Activated T-cell treated with anti-CD3 and anti-CD28 coated beads, Interleukin-2, amount 50 U/mL, for 72 hours (primary cell): ENCODE data around the gene OR52I2. TPM values are rescaled to one million over a fixed set of nuclear protein-coding genes. Genes with fewer than 3 reads are reported as not detected.

ENCODE experiments used
- ATAC-seq, 2 donors: fragments of 150-1000 bp; cut with Tn5 transposase; replicated peaks in 1 of 2; 2 replicates each; pipeline ENCODE4 v1.10.0; 2021; ENCODE audit warnings: moderate library complexity in 2 of 2, mild to moderate bottlenecking in 1 of 2
- DNase-seq, 2 donors: peaks; one replicate each; pipeline ENCODE4 v3.0.0; 2021 to 2022; ENCODE audit warnings: mixed read lengths in 1 of 2
- H3K27ac Mint-ChIP-seq: one replicate; pipeline ENCODE4 v1.8.0; 2022; ENCODE audit warnings: mild to moderate bottlenecking, moderate library complexity, mixed read lengths
- H3K27me3 Mint-ChIP-seq: one replicate; pipeline ENCODE4 v1.8.0; 2022; ENCODE audit warnings: low read depth, mixed read lengths
- H3K36me3 Mint-ChIP-seq, 2 donors: one replicate each; pipeline ENCODE4 v1.8.0; 2022; ENCODE audit warnings: mixed read lengths in 2 of 2, mild to moderate bottlenecking in 1 of 2; ENCODE audit not compliant: insufficient read depth in 2 of 2
- H3K4me1 Mint-ChIP-seq: one replicate; pipeline ENCODE4 v1.8.0; 2022; ENCODE audit warnings: low read depth, mixed read lengths
- H3K4me3 Mint-ChIP-seq, 2 donors: one replicate each; pipeline ENCODE4 v1.8.0; 2022; ENCODE audit warnings: mild to moderate bottlenecking in 2 of 2, mixed read lengths in 2 of 2, moderate library complexity in 2 of 2
- H3K9me3 Mint-ChIP-seq, 2 donors: one replicate each; pipeline ENCODE4 v1.8.0; 2022; ENCODE audit warnings: mixed read lengths in 2 of 2
- total RNA-seq, 2 donors: library from RNA; stranded (reverse); gene quantifications; one replicate each; pipeline ENCODE4 v1.2.3, GENCODE V29; 2022

OR52I2 gene
- total RNA-seq, result not detected

GRCh38 chr11:4581443-4581842 is at the start of gene OR52I2:
Gene OR52I2 (plus strand): TSS chr11:4581743.
- Mint-ChIP-seq H3K4me3 (no peak within 1 kb of the TSS), H3K27me3 (peaks cover 36% of the 10 kb centered on the region), H3K9me3 (peaks cover 0 to 2% of the 10 kb centered on the region in 2 donors)

DNA sequence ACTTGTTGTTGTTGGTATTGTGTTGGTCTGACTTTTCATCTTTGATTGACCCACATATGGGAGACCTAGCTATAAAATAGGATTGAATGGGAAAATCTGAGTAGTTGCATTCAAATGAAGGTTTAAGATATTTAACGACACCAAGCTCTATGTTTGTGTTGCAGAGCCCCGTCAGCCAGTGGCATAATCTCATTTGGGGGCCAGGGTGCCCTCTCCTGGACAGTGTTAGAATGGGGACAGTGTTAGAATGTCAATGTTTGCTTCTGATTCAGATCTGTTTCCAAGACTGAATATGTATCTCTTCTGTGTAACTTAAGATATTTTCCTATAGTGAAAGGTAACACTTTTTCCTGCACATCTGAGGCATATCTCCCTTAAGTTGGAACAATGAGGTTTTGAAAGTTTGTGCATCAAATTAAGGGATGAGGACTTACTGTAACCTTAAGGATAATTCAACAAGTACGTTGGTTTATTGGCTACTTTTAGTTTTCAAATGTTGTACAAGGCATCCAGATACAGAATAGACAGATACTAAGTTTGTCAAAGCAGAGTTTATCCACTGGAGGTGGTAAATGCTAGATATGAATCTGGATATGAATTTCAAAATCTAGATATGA is 41.8 kb upstream of the OR52I2 start:
- Mint-ChIP-seq H3K27me3 (peaks cover 23% of the 10 kb centered on the region), H3K9me3 (no peaks in the 10 kb centered on the region), H3K27ac (no peak overlapping the region), H3K36me3 (no peaks in the 10 kb centered on the region), H3K4me1 (no peaks in the 10 kb centered on the region), H3K4me3 (no peak overlapping the region)
- DNase-seq (peak; percentile 51 to 53), ATAC-seq (peak; percentile 71 to 77)

More at GRCh38 chr11:4581443-4581842, at the start of gene OR52I2:
- no peaks in the 10 kb centered on the region for H3K36me3 Mint-ChIP-seq
- DNase-seq (no peak), ATAC-seq (no peak)
- no peak within 1 kb of the TSS for H3K27ac Mint-ChIP-seq
- no peaks in the 10 kb centered on the region for H3K4me1 Mint-ChIP-seq

DNA sequence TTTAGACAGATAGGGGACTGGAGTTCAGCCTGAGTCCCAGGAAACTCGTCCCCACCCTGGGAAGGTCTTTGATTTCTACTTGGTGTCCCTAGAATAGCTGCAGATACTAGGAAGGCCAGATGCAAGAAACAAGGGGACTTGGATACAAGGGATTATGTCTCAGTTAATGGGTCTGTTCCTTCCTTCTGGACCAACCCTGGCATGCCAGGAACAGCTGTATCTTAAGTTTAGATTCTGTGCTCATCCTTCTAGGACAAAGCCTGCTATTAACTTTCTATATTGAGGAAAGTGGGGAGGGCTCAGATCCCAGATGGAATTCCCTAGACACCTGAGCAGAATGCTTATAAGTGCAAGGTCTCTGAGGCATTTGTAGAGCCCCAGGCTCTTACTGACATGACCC is 40.5 kb upstream of the OR52I2 start:
- no peak overlapping the region for H3K4me3 Mint-ChIP-seq
- no peaks in the 10 kb centered on the region for H3K4me1 Mint-ChIP-seq
- peaks cover 14% of the 10 kb centered on the region for H3K27me3 Mint-ChIP-seq
- no peak for ATAC-seq
- H3K27ac Mint-ChIP-seq, result no peak overlapping the region
- no peaks in the 10 kb centered on the region for H3K9me3 Mint-ChIP-seq
- DNase-seq, result no peak
- no peaks in the 10 kb centered on the region for H3K36me3 Mint-ChIP-seq

DNA sequence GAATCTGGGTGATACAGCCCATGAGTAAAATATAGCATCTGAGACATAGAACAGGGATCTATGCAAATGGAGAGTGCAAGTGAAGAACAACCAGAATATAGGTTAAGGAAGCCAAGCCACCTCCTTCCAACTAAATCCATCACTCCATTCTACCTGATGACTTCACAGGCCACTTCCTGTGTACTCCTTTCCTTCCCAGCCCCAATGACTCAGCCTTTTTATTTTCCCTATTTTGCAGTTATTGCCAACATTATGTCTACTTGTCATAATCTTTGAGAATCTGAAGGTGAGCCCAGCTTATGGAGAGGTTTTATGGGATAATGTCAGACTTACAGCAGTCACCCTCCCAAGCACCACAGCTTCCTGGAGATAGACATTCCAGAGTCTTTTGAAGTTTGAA is 38.0 kb upstream of the OR52I2 start:
- H3K4me3 Mint-ChIP-seq, result no peak overlapping the region
- DNase-seq, result no peak
- H3K27me3 Mint-ChIP-seq, result peaks cover 4% of the 10 kb centered on the region
- ATAC-seq, result no peak
- H3K9me3 Mint-ChIP-seq, result no peaks in the 10 kb centered on the region
- no peaks in the 10 kb centered on the region for H3K36me3 Mint-ChIP-seq
- H3K27ac Mint-ChIP-seq, result no peak overlapping the region
- no peaks in the 10 kb centered on the region for H3K4me1 Mint-ChIP-seq

- H3K27me3 Mint-ChIP-seq, result no peaks in the 10 kb centered on the region
Observed at GRCh38 chr11:4544891-4545290, 36.7 kb upstream of the OR52I2 start, which contains the start of gene OR52M1. Gene OR52M1 (plus strand): TSS chr11:4545191. CDS start chr11:4545191, 0 bp downstream.

DNA sequence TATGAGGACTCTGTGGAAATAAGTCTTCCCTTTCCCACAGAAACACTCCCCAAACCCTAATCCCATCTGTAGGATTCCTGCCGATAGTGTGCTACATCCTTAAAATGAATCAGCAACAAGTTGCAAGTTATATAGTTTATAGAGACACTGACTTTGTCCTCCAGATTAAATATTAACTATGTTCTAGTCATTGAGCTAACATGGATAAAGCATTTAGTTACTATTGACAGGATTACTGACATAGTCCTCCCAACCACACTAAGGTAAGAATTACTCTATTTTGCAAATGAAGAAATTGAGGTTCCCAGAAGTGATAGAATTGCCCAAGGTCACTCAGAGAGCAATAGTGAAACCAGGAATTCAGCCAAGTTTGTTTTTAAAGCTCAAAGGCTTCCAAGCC is 34.7 kb upstream of the OR52I2 start:
- Mint-ChIP-seq H3K36me3 (no peaks in the 10 kb centered on the region), H3K9me3 (no peaks in the 10 kb centered on the region), H3K4me1 (no peaks in the 10 kb centered on the region), H3K27ac (no peak overlapping the region), H3K4me3 (no peak overlapping the region), H3K27me3 (no peaks in the 10 kb centered on the region)
- ATAC-seq (no peak), DNase-seq (no peak)

More at GRCh38 chr11:4544891-4545290, 36.7 kb upstream of the OR52I2 start, which contains the start of gene OR52M1:
- no peak for ATAC-seq
- H3K27ac Mint-ChIP-seq, result no peak within 1 kb of the TSS
- no peaks in the 10 kb centered on the region for H3K4me1 Mint-ChIP-seq
- no peak within 1 kb of the TSS for H3K4me3 Mint-ChIP-seq
- H3K9me3 Mint-ChIP-seq, result no peaks in the 10 kb centered on the region
- no peak for DNase-seq
- no peaks in the 10 kb centered on the region for H3K36me3 Mint-ChIP-seq

GRCh38 chr11:4547416-4547815 is 34.1 kb upstream of the OR52I2 start:
- ATAC-seq (no peak), DNase-seq (no peak)
- H3K27ac Mint-ChIP-seq, result no peak overlapping the region
- H3K9me3 Mint-ChIP-seq, result no peaks in the 10 kb centered on the region
- no peaks in the 10 kb centered on the region for H3K4me1 Mint-ChIP-seq
- H3K27me3 Mint-ChIP-seq, result no peaks in the 10 kb centered on the region
- no peak overlapping the region for H3K4me3 Mint-ChIP-seq
- H3K36me3 Mint-ChIP-seq, result no peaks in the 10 kb centered on the region

DNA sequence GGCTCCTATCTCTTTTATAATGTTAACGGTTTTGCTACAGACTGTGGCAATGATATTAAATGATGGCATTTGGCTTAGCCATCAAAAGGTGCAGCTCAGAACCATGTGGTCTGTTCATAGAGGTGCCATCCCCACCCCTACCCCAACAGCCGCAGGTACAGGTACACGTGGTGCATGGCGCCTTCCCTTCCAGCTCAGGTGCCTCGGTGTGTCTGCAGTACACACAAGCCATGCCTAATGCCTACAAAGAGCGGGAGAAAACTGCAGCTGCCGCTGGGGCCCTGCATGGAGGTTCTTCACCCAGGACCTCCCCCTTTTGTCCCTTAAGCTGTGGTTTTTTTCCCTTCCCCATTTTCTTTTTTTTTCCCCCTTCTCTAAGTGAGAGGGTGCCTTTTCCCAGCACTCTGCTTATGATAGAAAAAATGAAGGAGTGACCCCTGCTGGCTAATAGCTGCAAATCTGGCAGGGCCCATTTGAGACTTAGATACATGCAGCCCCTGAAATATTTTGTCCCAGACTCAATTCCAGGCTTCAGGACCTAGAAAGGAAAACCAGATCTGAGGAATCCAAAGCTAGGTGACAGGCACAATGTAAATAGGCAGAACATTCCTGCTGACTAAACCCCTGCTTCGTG is 30.1 kb upstream of the OR52I2 start:
- H3K4me1 Mint-ChIP-seq, result no peaks in the 10 kb centered on the region

DNA sequence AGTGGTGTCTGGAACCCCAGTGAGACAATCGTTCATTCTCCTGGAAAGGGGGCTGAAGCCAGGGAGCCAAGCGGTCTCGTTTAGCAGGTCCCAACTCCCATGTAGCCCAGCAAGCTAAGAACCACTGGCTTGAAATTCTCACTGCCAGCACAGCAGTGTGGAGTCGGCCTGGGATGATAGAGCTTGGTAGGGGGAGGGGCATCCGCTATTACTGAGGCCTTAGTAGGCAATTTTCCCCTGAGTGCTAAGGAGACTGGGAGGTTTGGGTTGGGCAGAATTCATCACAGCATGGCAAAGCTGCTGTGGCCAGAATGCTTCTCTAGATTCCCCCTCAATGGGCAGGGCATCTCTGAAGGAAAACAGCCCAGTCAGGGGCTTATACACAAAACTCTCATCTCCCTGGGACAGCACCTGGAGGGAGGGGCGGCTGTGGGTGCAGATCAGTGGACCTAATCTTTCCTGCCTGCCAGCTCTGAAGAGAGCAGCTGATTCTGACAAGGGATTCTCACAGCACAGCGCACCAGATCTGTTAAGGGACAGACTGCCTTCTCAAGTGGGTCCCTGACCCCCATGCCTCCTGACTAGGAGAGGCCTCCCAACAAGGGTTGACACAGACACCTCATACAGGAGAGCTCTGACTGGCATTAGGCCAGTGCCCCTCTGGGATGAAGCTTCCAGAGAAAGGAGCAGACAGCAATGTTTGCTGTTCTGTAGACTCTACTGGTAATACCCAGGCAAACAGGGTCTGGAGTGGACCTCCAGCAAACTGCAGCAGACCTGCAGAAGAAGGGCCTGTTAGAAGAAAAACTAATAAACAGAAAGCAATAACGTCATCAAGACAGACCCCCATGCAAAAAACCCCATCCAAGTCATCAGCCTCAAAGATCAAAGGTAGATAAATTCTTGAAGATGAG is 21.8 kb upstream of the OR52I2 start:
- DNase-seq, result no peak
- ATAC-seq, result no peak
- no peaks in the 10 kb centered on the region for H3K4me1 Mint-ChIP-seq
- H3K36me3 Mint-ChIP-seq, result peaks cover 1 to 8% of the 10 kb centered on the region in 2 donors
- H3K9me3 Mint-ChIP-seq, result peaks cover 6% of the 10 kb centered on the region in 2 donors
- no peak overlapping the region for H3K4me3 Mint-ChIP-seq
- peaks cover 26% of the 10 kb centered on the region for H3K27me3 Mint-ChIP-seq
- no peak overlapping the region for H3K27ac Mint-ChIP-seq

More for the DNA sequence above, 30.1 kb upstream of the OR52I2 start:
- H3K9me3 Mint-ChIP-seq, result no peaks in the 10 kb centered on the region
- no peaks in the 10 kb centered on the region for H3K36me3 Mint-ChIP-seq
- H3K27me3 Mint-ChIP-seq, result no peaks in the 10 kb centered on the region
- ATAC-seq (no peak), DNase-seq (no peak)
- no peak overlapping the region for H3K27ac Mint-ChIP-seq
- H3K4me3 Mint-ChIP-seq, result no peak overlapping the region

- peaks cover 1 to 8% of the 10 kb centered on the region in 2 donors for H3K36me3 Mint-ChIP-seq
- no peaks in the 10 kb centered on the region for H3K4me1 Mint-ChIP-seq
- H3K9me3 Mint-ChIP-seq, result peaks cover 6% of the 10 kb centered on the region in 2 donors
- no peak overlapping the region for H3K4me3 Mint-ChIP-seq
- ATAC-seq (no peak), DNase-seq (no peak)
- H3K27me3 Mint-ChIP-seq, result peaks cover 26% of the 10 kb centered on the region
- no peak overlapping the region for H3K27ac Mint-ChIP-seq
Observed at GRCh38 chr11:4560467-4560866, 21.1 kb upstream of the OR52I2 start.

DNA sequence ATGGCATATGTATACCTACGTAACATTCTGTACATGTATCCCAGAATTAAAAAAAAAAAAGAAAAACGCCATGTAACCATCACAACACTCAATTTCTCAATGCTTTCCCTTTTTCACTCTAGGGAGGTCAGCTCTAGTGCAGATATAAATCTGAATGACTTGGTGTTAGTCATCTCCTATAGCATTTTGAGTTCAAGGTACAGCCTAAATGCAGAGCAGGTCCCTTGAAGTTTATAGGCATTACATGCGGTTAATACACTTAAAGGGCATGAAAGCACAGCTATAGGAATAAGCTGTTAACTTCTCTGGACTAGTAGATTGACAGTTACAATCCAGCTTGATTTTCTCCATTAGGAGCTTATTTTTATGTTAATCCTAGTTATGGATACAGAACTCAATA is 16.2 kb upstream of the OR52I2 start:
- ATAC-seq (no peak), DNase-seq (no peak)
- Mint-ChIP-seq H3K27me3 (peaks cover 13% of the 10 kb centered on the region), H3K27ac (no peak overlapping the region), H3K36me3 (peaks cover 1 to 8% of the 10 kb centered on the region in 2 donors), H3K4me1 (no peaks in the 10 kb centered on the region), H3K4me3 (no peak overlapping the region), H3K9me3 (peaks cover 6% of the 10 kb centered on the region in 2 donors)

DNA sequence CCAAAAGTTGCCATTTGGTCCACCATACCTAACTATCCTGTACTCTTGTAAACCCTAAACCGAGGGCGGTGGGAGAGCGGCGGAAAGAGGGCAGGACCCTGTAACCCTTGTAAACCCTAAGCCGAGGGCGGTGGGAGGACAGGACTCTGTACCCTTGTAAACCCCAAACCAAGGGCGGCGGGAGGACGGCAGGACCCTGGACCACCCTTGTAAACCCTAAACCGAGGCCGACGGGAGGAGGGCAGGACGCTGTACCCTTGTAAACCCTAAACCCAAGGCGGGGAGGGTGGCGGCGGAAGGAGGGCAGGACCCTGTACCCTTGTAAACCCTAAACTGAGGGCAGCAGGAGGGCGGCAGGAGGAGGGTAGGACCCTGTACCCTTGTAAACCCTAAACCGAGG is 12.5 kb upstream of the OR52I2 start:
- no peak overlapping the region for H3K27ac Mint-ChIP-seq
- peaks cover 1 to 2% of the 10 kb centered on the region in 2 donors for H3K9me3 Mint-ChIP-seq
- ATAC-seq (no peak), DNase-seq (no peak)
- peaks cover 0 to 2% of the 10 kb centered on the region in 2 donors for H3K36me3 Mint-ChIP-seq
- no peaks in the 10 kb centered on the region for H3K4me1 Mint-ChIP-seq
- no peak overlapping the region for H3K4me3 Mint-ChIP-seq
- H3K27me3 Mint-ChIP-seq, result peaks cover 12% of the 10 kb centered on the region

- no peaks in the 10 kb centered on the region for H3K36me3 Mint-ChIP-seq
- peaks cover 1 to 2% of the 10 kb centered on the region in 2 donors for H3K9me3 Mint-ChIP-seq
- peaks cover 28% of the 10 kb centered on the region for H3K27me3 Mint-ChIP-seq
- H3K4me1 Mint-ChIP-seq, result peaks cover 6% of the 10 kb centered on the region
- ATAC-seq (no peak), DNase-seq (no peak)
- no peak overlapping the region for H3K27ac Mint-ChIP-seq
- H3K4me3 Mint-ChIP-seq, result no peak overlapping the region
Observed at GRCh38 chr11:4576880-4577279, 4.7 kb upstream of the OR52I2 start.
